HG03342 (cell line): ENCODE measurements around the gene FCGR2B.
"Not testable (repeated sequence)": the region's sequence is repeated elsewhere in the genome, so short reads cannot be mapped to it uniquely, and the experiment has no call there.

Source experiments
- ATAC-seq: cut with Tn5 transposase; IDR thresholded peaks from one replicate; pipeline ENCODE4 v1.9.1; 2021; ENCODE audit warnings: mild to moderate bottlenecking, moderate library complexity; ENCODE audit not compliant: unreplicated experiment

FCGR2B gene

GRCh38 chr1:161644855-161645254 lies 18.1 kb upstream of the FCGR2B start:
- not testable (repeated sequence) for ATAC-seq

- not testable (repeated sequence) for ATAC-seq
Observed at GRCh38 chr1:161647507-161648360, 15.2 kb upstream of the FCGR2B start.

- not testable (repeated sequence) for ATAC-seq
Observed at GRCh38 chr1:161653541-161653940, 9.4 kb upstream of the FCGR2B start.

- not testable (repeated sequence) for ATAC-seq
Observed at GRCh38 chr1:161653971-161654370, 9.0 kb upstream of the FCGR2B start.

- ATAC-seq = not testable (repeated sequence)
Observed at GRCh38 chr1:161658524-161658923, 4.4 kb upstream of the FCGR2B start.

- not testable (repeated sequence) for ATAC-seq
Observed at GRCh38 chr1:161661660-161662311, 1.2 kb upstream of the FCGR2B start.

- not testable (repeated sequence) for ATAC-seq
Observed at GRCh38 chr1:161663569-161663968, 626 bp downstream of the FCGR2B start.

GRCh38 chr1:161664689-161665088 lies 1.7 kb downstream of the FCGR2B start:
- ATAC-seq = not testable (repeated sequence)

GRCh38 chr1:161671045-161672020 lies 8.4 kb downstream of the FCGR2B start:
- ATAC-seq = not testable (repeated sequence)

GRCh38 chr1:161673437-161673836 lies 10.5 kb downstream of the FCGR2B start:
- ATAC-seq = not testable (repeated sequence)

- ATAC-seq = not testable (repeated sequence)
Observed at GRCh38 chr1:161674447-161674846, 11.5 kb downstream of the FCGR2B start.

GRCh38 chr1:161674908-161675307 lies 12.0 kb downstream of the FCGR2B start:
- not testable (repeated sequence) for ATAC-seq

- ATAC-seq = no peak
Observed at GRCh38 chr1:161676441-161676840, 13.5 kb downstream of the FCGR2B start.

GRCh38 chr1:161676958-161677689 lies 14.2 kb downstream of the FCGR2B start:
- no peak for ATAC-seq

GRCh38 chr1:161678500-161678899 lies 15.6 kb downstream of the FCGR2B start:
- no peak for ATAC-seq

- ATAC-seq = no peak
Observed at GRCh38 chr1:161681879-161682278, 18.9 kb downstream of the FCGR2B start.

- ATAC-seq = no peak
Observed at GRCh38 chr1:161688946-161689345, 26.0 kb downstream of the FCGR2B start.

GRCh38 chr1:161691846-161692245 lies 28.9 kb downstream of the FCGR2B start:
- ATAC-seq = no peak

GRCh38 chr1:161693020-161693712 lies 30.2 kb downstream of the FCGR2B start:
- not testable (repeated sequence) for ATAC-seq

- ATAC-seq = not testable (repeated sequence)
Observed at GRCh38 chr1:161698302-161698701, 35.4 kb downstream of the FCGR2B start.
